ENCODE data around the gene UBE2N. TPM values are rescaled to one million over a fixed set of nuclear protein-coding genes. Genes with fewer than 3 reads are reported as not detected.
"Not testable (repeated sequence)": the region's sequence is repeated elsewhere in the genome, so short reads cannot be mapped to it uniquely, and the experiment has no call there.

Gene UBE2N
- total and polyA plus RNA-seq, 4 experiments from 2014 or later: 71.2 to 227 (median 136) TPM

GRCh38 chr12:93378196-93378997 lies 63.4 kb downstream of the UBE2N start:
- not testable (repeated sequence) for H3K27me3 ChIP-seq (ENCODE audit: insufficient read depth, low read length); H3K36me3 ChIP-seq (ENCODE audit: insufficient read depth, low read length); H3K9me3 Mint-ChIP-seq; H3K36me3 Mint-ChIP-seq; H3K9me3 ChIP-seq (ENCODE audit: control insufficient read depth in 1 of 2, low read length in 2 of 2); H3K27me3 Mint-ChIP-seq
- peak overlapping the region; percentile 71 to 88 for H3K4me3 ChIP-seq (ENCODE audit: low read length in 2 of 2)
- Mint-ChIP-seq H3K4me1 (peaks cover 28 to 56% (median 41%) of the 10 kb centered on the region in 4 donors), H3K4me3 (peak overlapping the region; percentile 98 to 100 (median 99)), H3K27ac (peak overlapping the region; percentile 96 to 100 (median 99))
- intact Hi-C loops (cut with micrococcal nuclease): loop anchor here (2.0 to 10.0 kb wide), 3 partner anchors 18 to 1076 kb away; partner anchors contain the start of gene CEP83
- H3K27ac ChIP-seq (ENCODE audit: low read depth, low read length): peak overlapping the region; percentile 84
- ChIA-PET CTCF (ENCODE audit: partially characterized antibody) (interaction anchor here (0.7 to 1.4 kb wide), 2 partner anchors 19 to 41 kb away, joined by 4 read pairs; no protein-coding TSS in a partner anchor), POLR2A (ENCODE audit: partially characterized antibody) (interaction anchor here (1.3 to 2.4 kb wide), 2 partner anchors 64 to 449 kb away, joined by 6 to 11 read pairs; partner anchors contain the start of genes EEA1 and UBE2N)
- peak; percentile 63 to 73 (median 69) for DNase-seq
- peaks cover 42% of the 10 kb centered on the region for H3K4me1 ChIP-seq (ENCODE audit: insufficient read depth, low read length)

DNA sequence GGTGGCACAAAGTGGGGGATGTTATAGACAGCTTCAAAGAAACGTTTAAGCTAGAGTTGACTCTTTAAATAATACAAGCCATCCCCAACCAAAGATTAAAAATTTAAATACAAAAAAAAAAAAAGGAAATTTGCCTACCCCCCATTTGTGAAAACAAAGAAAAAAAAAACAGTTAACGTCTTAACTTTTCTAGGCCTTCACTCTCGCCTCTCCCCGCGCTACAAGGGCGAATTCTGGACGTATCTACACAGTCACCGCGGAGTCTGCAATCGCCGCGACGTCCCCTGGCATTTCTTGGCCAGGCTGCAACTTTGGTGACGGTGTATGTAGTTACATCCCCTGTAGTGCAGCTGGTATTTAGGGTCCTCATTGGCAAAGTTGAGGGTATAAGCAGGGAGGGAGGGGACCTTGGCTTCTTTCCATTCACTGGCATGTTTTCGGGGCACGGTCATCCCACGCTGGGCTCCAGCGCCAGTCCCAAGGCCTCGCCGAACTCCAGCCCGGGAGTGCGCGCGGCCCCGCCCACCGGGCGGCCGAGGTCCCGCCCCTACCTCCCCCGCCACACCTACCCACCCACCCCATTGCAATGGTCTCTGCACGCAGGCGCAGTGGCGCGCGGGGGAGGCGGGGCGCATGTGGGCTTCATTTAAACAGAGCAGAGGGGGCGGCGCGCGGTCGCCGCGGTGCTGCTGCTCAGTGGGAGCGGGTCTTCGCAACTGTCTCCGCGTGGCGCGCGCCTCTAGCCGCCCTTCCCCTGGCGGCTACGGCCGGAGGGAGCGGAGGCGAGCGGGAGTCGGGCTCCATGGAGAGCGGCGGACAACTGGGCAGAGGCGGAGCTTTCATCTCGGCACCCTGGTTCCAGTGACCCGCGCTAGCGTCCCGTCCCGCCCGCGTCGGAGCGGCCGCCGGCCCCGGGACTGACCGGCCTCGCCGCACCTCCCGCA lies 64.2 kb downstream of the UBE2N start, which contains the start of gene NUDT4:
Gene NUDT4 (plus strand): TSS at position 674 of the 944 bp plus-strand sequence. CDS start 398 bp downstream, outside the sequence.
- peak; percentile 95 to 97 (median 96) for DNase-seq
- Mint-ChIP-seq H3K4me1 (peaks cover 25 to 47% (median 35%) of the 10 kb centered on the region in 4 donors), H3K36me3 (peaks cover 0 to 10% of the 10 kb centered on the region in 2 donors), H3K4me3 (peak within 1 kb of the TSS; percentile 98 to 100 (median 99)), H3K27me3 (no peaks in the 10 kb centered on the region), H3K9me3 (no peaks in the 10 kb centered on the region), H3K27ac (peak within 1 kb of the TSS; percentile 96 to 100 (median 99))
- H3K4me1 ChIP-seq (ENCODE audit: insufficient read depth, low read length): peaks cover 35% of the 10 kb centered on the region
- no peaks in the 10 kb centered on the region for H3K27me3 ChIP-seq (ENCODE audit: insufficient read depth, low read length)
- peak within 1 kb of the TSS; percentile 71 to 88 for H3K4me3 ChIP-seq (ENCODE audit: low read length in 2 of 2)
- intact Hi-C loops (cut with micrococcal nuclease): loop anchor here (1.0 to 10.0 kb wide), 7 partner anchors 19 to 1077 kb away; partner anchors contain the start of genes CEP83, CRADD and EEA1
- ChIA-PET CTCF (ENCODE audit: partially characterized antibody) (interaction anchor here (0.8 to 1.3 kb wide), 3 partner anchors 42 to 592 kb away, joined by 3 to 7 read pairs (median 3); no protein-coding TSS in a partner anchor), POLR2A (ENCODE audit: partially characterized antibody) (interaction anchor here (1.2 to 2.0 kb wide), 3 partner anchors 20 to 770 kb away, joined by 4 to 8 read pairs (median 4); partner anchors contain the start of gene EEA1)
- no peaks in the 10 kb centered on the region for H3K36me3 ChIP-seq (ENCODE audit: insufficient read depth, low read length)
- H3K9me3 ChIP-seq (ENCODE audit: control insufficient read depth in 1 of 2, low read length in 2 of 2): no peaks in the 10 kb centered on the region
- peak within 1 kb of the TSS; percentile 84 for H3K27ac ChIP-seq (ENCODE audit: low read depth, low read length)

GRCh38 chr12:93376436-93377251 lies 65.1 kb downstream of the UBE2N start:
- H3K27me3 Mint-ChIP-seq: no peaks in the 10 kb centered on the region
- H3K36me3 Mint-ChIP-seq: peaks cover 0 to 10% of the 10 kb centered on the region in 2 donors
- CTCF ChIA-PET (ENCODE audit: partially characterized antibody): interaction anchor here (0.7 to 1.3 kb wide), 4 partner anchors 12 to 591 kb away, joined by 3 to 7 read pairs (median 4); no protein-coding TSS in a partner anchor
- H3K4me1 Mint-ChIP-seq: peaks cover 21 to 38% (median 29%) of the 10 kb centered on the region in 4 donors
- no peak for DNase-seq
- Histone ChIP-seq H3K9me3 (ENCODE audit: control insufficient read depth in 1 of 2, low read length in 2 of 2) (no peaks in the 10 kb centered on the region), H3K27me3 (ENCODE audit: insufficient read depth, low read length) (no peaks in the 10 kb centered on the region), H3K36me3 (ENCODE audit: insufficient read depth, low read length) (no peaks in the 10 kb centered on the region), H3K4me1 (ENCODE audit: insufficient read depth, low read length) (peaks cover 26% of the 10 kb centered on the region), H3K4me3 (ENCODE audit: low read length in 2 of 2) (no peak overlapping the region), H3K27ac (ENCODE audit: low read depth, low read length) (no peak overlapping the region)
- intact Hi-C loops (cut with micrococcal nuclease): loop anchor here (1.0 to 10.0 kb wide), 6 partner anchors 66 to 1078 kb away; partner anchors contain the start of genes CEP83, CRADD and EEA1
- H3K9me3 Mint-ChIP-seq: no peaks in the 10 kb centered on the region
- H3K27ac Mint-ChIP-seq: peak overlapping the region in 2 of 7 donors; percentile 73 to 81
- peak overlapping the region; percentile 43 to 90 (median 87) for H3K4me3 Mint-ChIP-seq
- POLR2A ChIA-PET (ENCODE audit: partially characterized antibody): interaction anchor here (1.2 to 2.0 kb wide), 3 partner anchors 21 to 771 kb away, joined by 4 to 8 read pairs (median 4); partner anchors contain the start of gene EEA1

GRCh38 chr12:93375906-93376305 lies 65.8 kb downstream of the UBE2N start:
- Histone ChIP-seq H3K27ac (ENCODE audit: low read depth, low read length) (no peak overlapping the region), H3K4me1 (ENCODE audit: insufficient read depth, low read length) (peaks cover 19% of the 10 kb centered on the region), H3K9me3 (ENCODE audit: control insufficient read depth in 1 of 2, low read length in 2 of 2) (no peaks in the 10 kb centered on the region), H3K4me3 (ENCODE audit: low read length in 2 of 2) (no peak overlapping the region), H3K36me3 (ENCODE audit: insufficient read depth, low read length) (no peaks in the 10 kb centered on the region), H3K27me3 (ENCODE audit: insufficient read depth, low read length) (no peaks in the 10 kb centered on the region)
- ChIA-PET CTCF (ENCODE audit: partially characterized antibody) (interaction anchor here (1.2 to 1.3 kb wide), 2 partner anchors 44 to 590 kb away, joined by 3 to 7 read pairs; no protein-coding TSS in a partner anchor), POLR2A (ENCODE audit: partially characterized antibody) (interaction anchor here (1.2 to 2.0 kb wide), 2 partner anchors 446 to 772 kb away, joined by 4 to 8 read pairs; partner anchors contain the start of gene EEA1)
- Mint-ChIP-seq H3K27ac (no peak overlapping the region), H3K4me3 (no peak overlapping the region), H3K36me3 (peaks cover 0 to 8% of the 10 kb centered on the region in 2 donors), H3K4me1 (peaks cover 15 to 31% (median 21%) of the 10 kb centered on the region in 4 donors), H3K27me3 (peaks cover 0 to 1% of the 10 kb centered on the region in 2 donors), H3K9me3 (no peaks in the 10 kb centered on the region)
- no peak for DNase-seq
- intact Hi-C loops (cut with micrococcal nuclease): loop anchor here (5.0 to 10.0 kb wide), 2 partner anchors 279 to 1079 kb away; partner anchors contain the start of gene CEP83

- Histone ChIP-seq H3K36me3 (ENCODE audit: insufficient read depth, low read length) (no peaks in the 10 kb centered on the region), H3K4me3 (ENCODE audit: low read length in 2 of 2) (no peak overlapping the region), H3K27ac (ENCODE audit: low read depth, low read length) (no peak overlapping the region), H3K4me1 (ENCODE audit: insufficient read depth, low read length) (peaks cover under 1% of the 10 kb centered on the region), H3K9me3 (ENCODE audit: control insufficient read depth in 1 of 2, low read length in 2 of 2) (no peaks in the 10 kb centered on the region), H3K27me3 (ENCODE audit: insufficient read depth, low read length) (no peaks in the 10 kb centered on the region)
- no peak overlapping the region for H3K27ac Mint-ChIP-seq
- no peak for DNase-seq
- H3K9me3 Mint-ChIP-seq: no peaks in the 10 kb centered on the region
- H3K36me3 Mint-ChIP-seq: peaks cover 0 to 8% of the 10 kb centered on the region in 2 donors
- peaks cover 2 to 13% (median 6%) of the 10 kb centered on the region in 4 donors for H3K4me1 Mint-ChIP-seq
- intact Hi-C loops (cut with micrococcal nuclease): loop anchor here (10.0 kb wide), 1 partner anchor 1081 kb away; the partner anchor contains the start of gene CEP83
- POLR2A ChIA-PET (ENCODE audit: partially characterized antibody): no interaction called here
- no peak overlapping the region for H3K4me3 Mint-ChIP-seq
- H3K27me3 Mint-ChIP-seq: peaks cover 0 to 2% of the 10 kb centered on the region in 2 donors
- CTCF ChIA-PET (ENCODE audit: partially characterized antibody): interaction anchor here (0.8 to 1.1 kb wide), 4 partner anchors 23 to 727 kb away, joined by 3 to 4 read pairs (median 3); no protein-coding TSS in a partner anchor
These were observed 67.6 kb downstream of the UBE2N start for GRCh38 chr12:93373961-93374656.

Measured in CD4-positive, alpha-beta memory T cell (primary cell).